PFSK-1 (cell line): ENCODE results near the gene SCN1B.

ENCODE experiments used
- FOXP2 ChIP-seq: optimal IDR thresholded peaks from 2 replicates; pipeline ENCODE3; 2011; ENCODE audit warnings: borderline replicate concordance, control low read depth, inconsistent platforms; ENCODE audit not compliant: insufficient read depth; ENCODE audit errors: extremely low read length, extremely low read depth
- POLR2AphosphoS5 ChIP-seq: IDR thresholded peaks from 2 replicates; pipeline ENCODE4 v1.6.1; 2012; ENCODE audit warnings: low read depth, mild to moderate bottlenecking, control low read depth, low read length, moderate library complexity
- REST ChIP-seq, 2 experiments: IDR thresholded peaks; 2 replicates each; pipeline versions ENCODE4 v1.6.1 to v1.8.0; 2011 to 2012; ENCODE audit warnings: low read depth in 2 of 2, low read length in 2 of 2, control low read depth in 1 of 2, inconsistent platforms in 1 of 2, mild to moderate bottlenecking in 1 of 2, moderate library complexity in 1 of 2; ENCODE audit not compliant: insufficient read depth in 1 of 2
- SIN3A ChIP-seq: IDR thresholded peaks from 2 replicates; pipeline ENCODE4 v1.6.1; 2012; ENCODE audit warnings: mild to moderate bottlenecking, low read length, moderate library complexity, borderline replicate concordance; ENCODE audit not compliant: insufficient read depth
- TAF1 ChIP-seq: IDR thresholded peaks from 2 replicates; pipeline ENCODE4 v1.6.1; 2012; ENCODE audit warnings: low read length, control low read depth, borderline replicate concordance; ENCODE audit not compliant: insufficient read depth

SCN1B gene

GRCh38 chr19:35066121-35066520, 35.9 kb downstream of the SCN1B start:
- TF ChIP-seq FOXP2 = no peak
- TF ChIP-seq REST (IDR thresholded peaks at IDR 0.05; ENCODE audit: insufficient read depth in 1 of 2, low read depth in 2 of 2, low read length in 2 of 2) = no peak
- TF ChIP-seq SIN3A = no peak
- TF ChIP-seq TAF1 = no peak
- no peak for TF ChIP-seq POLR2AphosphoS5

- TF ChIP-seq TAF1 (no peak), POLR2AphosphoS5 (no peak), REST (IDR thresholded peaks at IDR 0.05; ENCODE audit: insufficient read depth in 1 of 2, low read depth in 2 of 2, low read length in 2 of 2) (no peak), SIN3A (no peak), FOXP2 (no peak)
Measured at GRCh38 chr19:35066691-35067563, 36.7 kb downstream of the SCN1B start.

GRCh38 chr19:35068941-35069634, 38.8 kb downstream of the SCN1B start:
- TF ChIP-seq FOXP2 (no peak), SIN3A (no peak), REST (IDR thresholded peaks at IDR 0.05; ENCODE audit: insufficient read depth in 1 of 2, low read depth in 2 of 2, low read length in 2 of 2) (no peak), POLR2AphosphoS5 (no peak), TAF1 (no peak)

GRCh38 chr19:35069696-35070095, 39.4 kb downstream of the SCN1B start:
- no peak for TF ChIP-seq POLR2AphosphoS5
- no peak for TF ChIP-seq SIN3A
- no peak for TF ChIP-seq FOXP2
- no peak for TF ChIP-seq REST (IDR thresholded peaks at IDR 0.05; ENCODE audit: insufficient read depth in 1 of 2, low read depth in 2 of 2, low read length in 2 of 2)
- TF ChIP-seq TAF1 = no peak
